Endothelial cell of umbilical vein (primary cell): ENCODE data around the gene PRAMEF12. TPM values are rescaled to one million over a fixed set of nuclear protein-coding genes. Genes with fewer than 3 reads are reported as not detected.

Source experiments
- BruUV-seq: library from RNA; stranded (reverse); fragments of 400-500 nt; replicated peaks from 2 replicates; lab custom pipeline; 2021; lab: Mats Ljungman, UMichigan
- CTCF ChIA-PET: fragments of 300-600, 350-600 bp; sonication (Branson Sonifier 250); formaldehyde crosslinking; loops from one replicate; lab custom pipeline; 2021; ENCODE audit warnings: antibody characterized with exemption, inconsistent platforms; lab: Charles Lee
- POLR2A ChIA-PET: fragments of 300-600, 350-600 bp; sonication (Branson Sonifier 250); formaldehyde crosslinking; loops from one replicate; lab custom pipeline; 2021; ENCODE audit warnings: antibody characterized with exemption, inconsistent platforms; lab: Charles Lee
- DNase-seq: peaks from one replicate; pipeline ENCODE4 v3.0.0-alpha.2; 2011; ENCODE audit warnings: low read depth, low spot score
- FAIRE-seq: peaks from 2 replicates; lab custom pipeline; 2011; peaks lifted over from hg19 to GRCh38; lab: Jason Lieb, UNC
- H2AFZ ChIP-seq: 2 replicates; pipeline ENCODE4 v1.6.0; 2012; ENCODE audit warnings: low read depth, low read length, control low read depth, inconsistent platforms
- H3K27ac ChIP-seq: 2 replicates; pipeline ENCODE4 v1.5.1; 2011; ENCODE audit warnings: low read depth, mild to moderate bottlenecking, control low read depth, low read length, moderate library complexity; ENCODE audit not compliant: insufficient read depth
- H3K27me3 ChIP-seq, 2 experiments: 2 replicates each; pipeline versions ENCODE4 v1.6.0 to v1.6.1; 2011; ENCODE audit warnings: low read length in 2 of 2, mixed read lengths in 1 of 2; ENCODE audit not compliant: control insufficient read depth in 2 of 2, insufficient read depth in 2 of 2
- H3K36me3 ChIP-seq, 2 experiments: 2 replicates in 1 of 2; 3 replicates in 1 of 2; pipeline ENCODE4 v1.5.1; 2011; ENCODE audit warnings: low read length in 2 of 2, mild to moderate bottlenecking in 1 of 2, moderate library complexity in 1 of 2; ENCODE audit not compliant: control insufficient read depth in 2 of 2, insufficient read depth in 2 of 2; ENCODE audit errors: extremely low read depth in 1 of 2
- H3K4me1 ChIP-seq: 3 replicates; pipeline ENCODE4 v1.5.1; 2011; ENCODE audit warnings: mild to moderate bottlenecking, low read length; ENCODE audit not compliant: control insufficient read depth, insufficient read depth; ENCODE audit errors: extremely low read depth
- H3K4me2 ChIP-seq: 2 replicates; pipeline ENCODE4 v1.6.1; 2011; ENCODE audit warnings: low read length, control low read depth, mixed read lengths; ENCODE audit not compliant: insufficient read depth
- H3K4me3 ChIP-seq, 3 experiments: fragments of 200-600 bp in 1 of 3; sonication (generic), shearing (Covaris generic) in 1 of 3; replicated peaks in 1 of 3; 2 replicates each; pipeline ENCODE4 v1.5.1; 2011 to 2016; ENCODE audit warnings: control low read depth in 3 of 3, low read length in 3 of 3, mild to moderate bottlenecking in 2 of 3, inconsistent platforms in 1 of 3, low read depth in 1 of 3, moderate library complexity in 1 of 3; ENCODE audit not compliant: insufficient read depth in 1 of 3
- H3K79me2 ChIP-seq: 2 replicates; pipeline ENCODE4 v1.6.0; 2012; ENCODE audit warnings: low read length, inconsistent platforms; ENCODE audit not compliant: control insufficient read depth, insufficient read depth
- H3K9ac ChIP-seq: replicated peaks from 2 replicates; pipeline ENCODE3; 2011; ENCODE audit warnings: low read length, control low read depth; ENCODE audit not compliant: insufficient read depth; ENCODE audit errors: extremely low read depth
- H3K9me1 ChIP-seq: replicated peaks from 3 replicates; pipeline ENCODE4 v1.6.0; 2011; ENCODE audit warnings: mild to moderate bottlenecking, low read length; ENCODE audit not compliant: control insufficient read depth, insufficient read depth; ENCODE audit errors: extremely low read depth
- H3K9me3 ChIP-seq: replicated peaks from 2 replicates; pipeline ENCODE4 v1.5.1; 2012; ENCODE audit warnings: low read length, inconsistent platforms; ENCODE audit not compliant: control insufficient read depth, insufficient read depth
- H4K20me1 ChIP-seq: replicated peaks from 2 replicates; pipeline ENCODE3; 2011; ENCODE audit warnings: mild to moderate bottlenecking, low read length; ENCODE audit not compliant: control insufficient read depth, insufficient read depth; ENCODE audit errors: extremely low read depth
- CTCF ChIP-seq, 2 donors: IDR thresholded peaks; 1 replicate in 1 of 2; 2 replicates in 1 of 2; pipeline ENCODE4 v1.5.1; 2011; ENCODE audit warnings: low read length in 2 of 2, mild to moderate bottlenecking in 2 of 2, moderate library complexity in 2 of 2, control low read depth in 1 of 2, inconsistent platforms in 1 of 2, low read depth in 1 of 2; ENCODE audit not compliant: insufficient read depth in 1 of 2; ENCODE audit errors: extremely low read depth in 1 of 2
- EZH2 ChIP-seq: IDR thresholded peaks from 2 replicates; pipeline ENCODE4 v1.6.1; 2012; ENCODE audit warnings: borderline replicate concordance, low read depth, mild to moderate bottlenecking, moderate library complexity, low read length, inconsistent platforms; ENCODE audit not compliant: severe bottlenecking
- FOS ChIP-seq: IDR thresholded peaks from 2 replicates; pipeline ENCODE4 v1.6.1; 2011; ENCODE audit warnings: mild to moderate bottlenecking, low read length, moderate library complexity, borderline replicate concordance; ENCODE audit not compliant: insufficient read depth
- GATA2 ChIP-seq: IDR thresholded peaks from 2 replicates; pipeline ENCODE4 v1.7.0; 2011; ENCODE audit warnings: low read depth, mild to moderate bottlenecking, moderate library complexity, mixed read lengths, low read length; ENCODE audit not compliant: insufficient read length, insufficient read depth
- MYC ChIP-seq: IDR thresholded peaks from one replicate; pipeline ENCODE4 v1.6.1; 2011; ENCODE audit warnings: mild to moderate bottlenecking, low read depth, low read length
- POLR2A ChIP-seq: IDR thresholded peaks from 2 replicates; pipeline ENCODE4 v1.6.1; 2012; ENCODE audit warnings: low read depth, mild to moderate bottlenecking, control low read depth, low read length
- POLR2AphosphoS5 ChIP-seq: IDR thresholded peaks from 2 replicates; pipeline ENCODE4 v1.6.1; 2012; ENCODE audit warnings: low read depth, mild to moderate bottlenecking, control low read depth, low read length, moderate library complexity; ENCODE audit not compliant: insufficient read depth
- dilution Hi-C: fragments of 300-500 bp; cut with MboI; formaldehyde crosslinking; loops from one replicate; pipeline ENCODE4 v1.15.0; 2019; ENCODE audit warnings: low sequenced_read_pairs; ENCODE audit not compliant: extremely low pct_ligation_motif_present
- intact Hi-C: fragments of 100-400 bp; cut with micrococcal nuclease; formaldehyde crosslinking; loops from one replicate; pipeline ENCODE4 v1.10.0; 2022
- polyA plus RNA-seq, 4 experiments: library from polyadenylated mRNA; depleted of rRNA in 3 of 4; stranded (reverse) in 3 of 4; unstranded in 1 of 4; fragments of >200 nt; gene quantifications; 2 replicates each; pipeline versions ENCODE4 v1.2.1 to v1.2.3, GENCODE V29; 2011 to 2012; ENCODE audit warnings: missing spikeins in 1 of 4
- total RNA-seq: library from RNA; stranded (reverse); gene quantifications from 2 replicates; pipeline ENCODE4 v1.2.3, GENCODE V29; 2021
- TF ChIP-seq, protein P1 (sequence below): IDR thresholded peaks from 2 replicates; pipeline ENCODE4 v1.6.1; 2011; ENCODE audit not compliant: insufficient read depth, insufficient read length

PRAMEF12 gene
- total and polyA plus RNA-seq, 2 donors (not counting 3 experiments of a cell fraction or from before 2014, with no cell fraction given) = not detected

- no peaks in the 10 kb centered on the region for H4K20me1 ChIP-seq
- H3K4me1 ChIP-seq = no peaks in the 10 kb centered on the region
- CTCF ChIA-PET = no interaction called here
- H3K27me3 ChIP-seq = no peaks in the 10 kb centered on the region
- TF ChIP-seq EZH2 = no peak
- TF ChIP-seq MYC = no peak
- no peak for TF ChIP-seq GATA2
- no peak for TF ChIP-seq POLR2A
- TF ChIP-seq, protein P1, sequence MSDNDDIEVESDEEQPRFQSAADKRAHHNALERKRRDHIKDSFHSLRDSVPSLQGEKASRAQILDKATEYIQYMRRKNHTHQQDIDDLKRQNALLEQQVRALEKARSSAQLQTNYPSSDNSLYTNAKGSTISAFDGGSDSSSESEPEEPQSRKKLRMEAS = no peak
- TF ChIP-seq POLR2AphosphoS5 = no peak
- no peak for TF ChIP-seq CTCF (IDR thresholded peaks at IDR 0.05; ENCODE audit: extremely low read depth in 1 of 2, insufficient read depth in 1 of 2, low read depth in 1 of 2, low read length in 2 of 2)
- TF ChIP-seq FOS = no peak
- no peaks in the 10 kb centered on the region for H3K9me3 ChIP-seq
- no peak overlapping the region for H3K27ac ChIP-seq
- no peak overlapping the region for H3K4me2 ChIP-seq
- BruUV-seq = no TSS peak
- FAIRE-seq (no peak), DNase-seq (no peak)
- no peak overlapping the region for H2AFZ ChIP-seq
- no peaks in the 10 kb centered on the region for H3K36me3 ChIP-seq
- H3K79me2 ChIP-seq = no peaks in the 10 kb centered on the region
- dilution Hi-C loops = no loop called here
- no peak overlapping the region for H3K9ac ChIP-seq
- intact Hi-C loops = no loop called here
- H3K4me3 ChIP-seq = no peak overlapping the region
- no peaks in the 10 kb centered on the region for H3K9me1 ChIP-seq
- POLR2A ChIA-PET = no interaction called here
Measured at GRCh38 chr1:12799730-12800129, 26.2 kb downstream of the PRAMEF12 start.
